D721Med (cell line): ENCODE data around the gene RPS15.
"Not testable (repeated sequence)": the region's sequence is repeated elsewhere in the genome, so short reads cannot be mapped to it uniquely, and the experiment has no call there.

ENCODE experiments used
- DNase-seq: peaks from one replicate; pipeline ENCODE4 v3.0.0; 2011; ENCODE audit warnings: low spot score; ENCODE audit not compliant: insufficient read length
- FAIRE-seq: peaks from 2 replicates; lab custom pipeline; 2011; peaks lifted over from hg19 to GRCh38; lab: Jason Lieb, UNC
- CTCF ChIP-seq: IDR thresholded peaks from 2 replicates; pipeline ENCODE4 v1.5.1; 2012; ENCODE audit warnings: mild to moderate bottlenecking, control low read depth; ENCODE audit not compliant: insufficient read depth; ENCODE audit errors: missing control alignments

RPS15 gene

GRCh38 chr19:1432507-1432887 is 5.7 kb upstream of the RPS15 start:
- TF ChIP-seq CTCF, result no peak
- DNase-seq (no peak), FAIRE-seq (no peak)

GRCh38 chr19:1433119-1434039 is 4.8 kb upstream of the RPS15 start:
- no peak for TF ChIP-seq CTCF
- FAIRE-seq (no peak), DNase-seq (no peak)

- DNase-seq (no peak), FAIRE-seq (no peak)
- no peak for TF ChIP-seq CTCF
Observed at GRCh38 chr19:1434040-1434366, 4.2 kb upstream of the RPS15 start.

DNA sequence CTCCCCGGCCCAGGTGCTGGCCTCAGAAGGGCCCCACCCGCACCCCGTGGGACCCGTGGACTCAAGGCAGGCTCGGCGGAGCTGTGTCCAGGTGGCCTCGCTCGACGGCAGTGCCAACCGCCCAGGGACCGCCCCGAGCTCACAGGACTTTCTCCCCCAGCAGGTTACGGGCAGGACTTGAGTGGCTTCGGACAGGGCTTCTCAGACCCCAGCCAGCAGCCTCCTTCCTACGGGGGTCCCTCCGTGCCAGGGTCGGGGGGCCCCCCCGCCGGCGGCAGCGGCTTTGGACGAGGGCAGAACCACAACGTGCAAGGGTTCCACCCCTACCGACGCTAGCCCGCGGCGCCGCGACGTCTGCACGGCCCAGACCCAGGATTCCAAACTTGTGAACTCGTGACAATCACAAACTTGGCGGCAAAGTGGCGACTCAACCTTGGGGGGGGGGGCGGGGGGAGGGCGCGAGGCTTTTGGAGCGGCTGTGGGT is 3.6 kb upstream of the RPS15 start:
- DNase-seq (no peak), FAIRE-seq (no peak)
- no peak for TF ChIP-seq CTCF

DNA sequence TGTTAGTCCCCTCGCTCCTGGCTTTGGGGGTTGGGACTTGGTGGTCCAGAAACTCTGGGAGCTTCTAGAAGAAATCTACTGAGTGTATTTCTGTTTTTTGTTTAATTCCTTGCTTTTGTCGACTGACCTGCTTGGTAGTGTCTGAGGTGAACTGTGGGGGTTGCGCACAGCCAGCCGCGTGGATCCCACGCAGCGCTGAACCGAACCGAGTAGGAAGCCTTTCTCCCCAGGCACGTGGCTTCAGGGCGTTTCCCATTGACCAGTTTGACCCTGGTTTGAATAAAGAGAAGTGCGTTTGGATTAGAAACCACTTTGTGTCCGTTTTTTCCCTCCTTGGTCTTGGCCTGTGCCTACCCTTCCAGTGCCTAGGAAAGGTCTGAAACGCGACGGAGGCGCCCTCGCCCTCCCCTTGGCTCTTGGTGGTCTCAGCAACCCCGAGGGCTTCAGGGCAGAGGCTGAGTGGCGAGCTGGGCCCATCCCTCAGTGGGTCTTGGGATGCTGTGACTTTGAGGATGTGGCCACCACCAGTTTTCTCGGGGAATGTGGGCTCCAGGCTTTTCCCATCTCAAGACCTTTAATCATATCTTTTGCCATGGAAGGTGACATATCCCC is 2.7 kb upstream of the RPS15 start:
- FAIRE-seq, result no peak
- DNase-seq, result no peak
- TF ChIP-seq CTCF, result no peak

DNA sequence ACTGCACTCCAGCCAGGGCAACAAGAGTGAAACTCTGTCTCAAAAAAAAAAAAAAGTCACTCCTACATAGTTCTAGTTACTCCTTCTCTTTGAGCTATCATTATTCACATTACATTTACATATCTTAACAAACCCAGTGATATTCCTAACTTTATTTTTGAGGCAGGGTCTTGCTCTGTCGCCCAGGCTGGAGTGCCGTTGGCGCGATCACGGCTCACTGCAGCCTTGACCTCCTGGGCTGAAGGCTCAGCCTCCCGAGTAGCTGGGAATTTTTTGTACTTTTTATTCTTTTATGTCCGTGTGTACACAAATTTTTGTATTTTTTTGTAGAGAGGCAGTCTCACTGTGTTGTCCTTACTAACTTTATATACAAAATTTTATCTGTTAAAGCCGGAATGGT is 587 bp upstream of the RPS15 start:
- FAIRE-seq, result no peak
- DNase-seq, result no peak
- no peak for TF ChIP-seq CTCF

- no peak for TF ChIP-seq CTCF
- no peak for DNase-seq
- no peak for FAIRE-seq
Observed at GRCh38 chr19:1438933-1439354, 748 bp downstream of the RPS15 start.

DNA sequence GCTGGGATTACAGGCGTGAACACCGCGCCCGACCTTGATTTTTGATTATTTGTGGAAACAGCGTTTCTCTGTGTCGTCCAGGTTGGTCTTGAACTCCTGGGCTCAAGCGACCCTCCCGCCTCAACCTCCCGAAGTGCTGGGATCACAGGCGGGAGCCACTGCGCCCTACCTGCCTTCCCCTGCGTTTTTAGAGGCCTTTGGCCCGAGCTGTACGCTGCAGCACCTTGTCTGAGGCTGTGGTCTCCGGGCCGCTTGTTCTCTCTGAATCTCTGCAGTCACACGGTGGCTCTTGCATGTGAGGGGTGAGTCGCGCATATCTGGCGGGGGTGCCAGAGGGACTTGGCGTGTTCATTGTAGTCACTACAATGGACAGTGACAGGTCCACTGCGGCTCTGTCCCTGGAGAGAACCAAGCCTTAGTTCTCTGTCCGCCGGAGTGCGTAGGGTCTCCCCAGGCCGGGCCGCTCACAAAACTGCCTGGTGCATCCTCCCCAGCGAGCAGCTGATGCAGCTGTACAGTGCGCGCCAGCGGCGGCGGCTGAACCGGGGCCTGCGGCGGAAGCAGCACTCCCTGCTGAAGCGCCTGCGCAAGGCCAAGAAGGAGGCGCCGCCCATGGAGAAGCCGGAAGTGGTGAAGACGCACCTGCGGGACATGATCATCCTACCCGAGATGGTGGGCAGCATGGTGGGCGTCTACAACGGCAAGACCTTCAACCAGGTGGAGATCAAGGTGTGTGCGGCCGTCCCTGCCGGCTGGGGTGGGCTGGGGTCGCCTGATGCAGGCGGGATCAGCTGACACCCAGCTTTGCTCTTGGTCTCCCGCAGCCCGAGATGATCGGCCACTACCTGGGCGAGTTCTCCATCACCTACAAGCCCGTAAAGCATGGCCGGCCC is 1.6 kb downstream of the RPS15 start:
- not testable (repeated sequence) for FAIRE-seq

More for the DNA sequence above, 1.6 kb downstream of the RPS15 start:
- not testable (repeated sequence) for DNase-seq
